GM12801 (cell line): ENCODE data around the gene METTL5.

ENCODE experiments used
- CTCF ChIP-seq: IDR thresholded peaks from one replicate; pipeline ENCODE4 v1.5.1; 2011; ENCODE audit warnings: control low read depth; ENCODE audit not compliant: insufficient read length; ENCODE audit errors: extremely low read depth

Gene METTL5

GRCh38 chr2:169776252-169776761 lies 48.4 kb downstream of the METTL5 start:
- TF ChIP-seq CTCF = no peak

- TF ChIP-seq CTCF = no peak
These were observed 48.9 kb downstream of the METTL5 start for GRCh38 chr2:169775765-169776164.

GRCh38 chr2:169775354-169775753 lies 49.4 kb downstream of the METTL5 start:
- TF ChIP-seq CTCF = no peak

GRCh38 chr2:169772651-169773050 lies 52.1 kb downstream of the METTL5 start:
- TF ChIP-seq CTCF = no peak

- TF ChIP-seq CTCF = no peak
These were observed 53.1 kb downstream of the METTL5 start for GRCh38 chr2:169771612-169772011.

- TF ChIP-seq CTCF = no peak
These were observed 53.7 kb downstream of the METTL5 start for GRCh38 chr2:169771021-169771420.

GRCh38 chr2:169768262-169768995 lies 56.3 kb downstream of the METTL5 start:
- no peak for TF ChIP-seq CTCF
